GM19351 (cell line): ENCODE data around the gene OGG1.
"Not testable (repeated sequence)": the region's sequence is repeated elsewhere in the genome, so short reads cannot be mapped to it uniquely, and the experiment has no call there.

Experiments used
- ATAC-seq: cut with Tn5 transposase; IDR thresholded peaks from one replicate; pipeline ENCODE4 v1.9.1; 2021; ENCODE audit warnings: mild to moderate bottlenecking, moderate library complexity; ENCODE audit not compliant: unreplicated experiment

OGG1 gene

DNA sequence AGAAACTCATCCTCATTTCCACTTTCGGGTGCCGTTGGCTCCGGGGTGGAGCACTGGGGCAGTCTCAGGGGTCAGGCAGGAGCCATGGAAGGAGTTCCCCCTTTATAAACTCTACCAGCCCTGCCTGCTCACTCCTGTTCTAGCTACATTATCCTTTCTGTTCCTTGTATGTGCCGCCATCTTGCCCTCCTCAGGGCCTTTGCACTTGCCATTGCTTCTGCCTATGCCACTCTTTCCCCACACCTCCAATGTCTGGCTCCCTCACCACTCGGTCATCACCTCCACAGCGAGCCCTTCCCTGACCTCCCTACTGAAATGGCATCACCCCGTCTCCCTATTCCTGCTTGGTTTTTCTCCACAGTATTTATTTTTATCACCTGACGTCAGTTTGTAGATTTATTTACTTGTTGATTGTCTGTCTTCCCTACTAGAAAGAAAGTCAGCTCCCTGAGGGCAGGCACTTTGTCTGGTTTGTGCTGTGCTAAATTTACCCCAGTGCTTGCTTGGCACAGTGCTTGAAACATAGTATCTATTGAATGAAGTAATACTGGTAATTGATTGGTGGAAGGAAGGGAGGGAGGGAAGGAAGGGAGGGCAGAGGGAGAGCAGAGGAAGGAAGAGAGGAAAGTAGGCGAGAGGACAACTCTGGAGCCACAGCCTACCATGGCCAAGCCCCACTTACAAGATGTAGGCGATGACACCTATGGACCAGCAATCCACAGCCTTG lies 11.2 kb downstream of the OGG1 start:
- ATAC-seq: no peak

DNA sequence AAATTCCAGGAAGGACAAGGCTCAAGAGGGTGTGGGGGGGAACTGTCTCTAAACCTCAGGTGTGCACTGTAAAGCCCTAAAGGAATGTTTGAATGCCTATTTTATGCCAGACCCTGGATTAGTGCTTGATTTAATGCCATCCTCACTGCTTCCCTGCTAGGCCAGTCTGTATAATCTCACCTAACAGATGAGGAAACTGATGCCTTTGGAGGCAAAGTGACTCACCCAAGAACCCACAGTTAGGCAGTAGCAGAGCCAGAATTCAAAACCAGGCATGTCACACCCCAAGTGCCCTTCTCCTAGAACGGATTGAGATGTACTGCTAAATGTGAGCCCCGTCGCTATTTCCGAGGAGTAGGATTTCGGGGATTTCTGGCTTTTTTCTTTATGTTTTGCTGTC lies 12.2 kb downstream of the OGG1 start:
- no peak for ATAC-seq

DNA sequence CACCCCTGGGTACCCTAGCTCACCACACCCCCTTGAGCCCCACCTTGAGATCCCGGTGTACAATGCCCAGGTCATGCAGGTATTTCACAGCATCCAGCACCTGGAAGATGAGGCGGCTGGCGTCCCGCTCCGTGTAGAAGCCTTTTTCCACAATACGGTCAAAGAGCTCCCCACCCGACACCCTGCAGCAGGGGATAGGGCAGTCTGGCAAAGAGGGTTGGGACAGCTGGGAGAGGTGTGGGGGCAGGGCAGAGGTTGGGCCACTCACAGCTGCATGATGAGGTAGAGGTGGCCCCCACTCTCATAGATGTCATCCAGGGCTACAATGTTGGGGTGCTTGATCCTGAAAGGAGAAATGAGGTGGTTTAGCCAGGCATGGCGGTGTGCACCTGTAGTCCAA lies 13.1 kb downstream of the OGG1 start:
- no peak for ATAC-seq

DNA sequence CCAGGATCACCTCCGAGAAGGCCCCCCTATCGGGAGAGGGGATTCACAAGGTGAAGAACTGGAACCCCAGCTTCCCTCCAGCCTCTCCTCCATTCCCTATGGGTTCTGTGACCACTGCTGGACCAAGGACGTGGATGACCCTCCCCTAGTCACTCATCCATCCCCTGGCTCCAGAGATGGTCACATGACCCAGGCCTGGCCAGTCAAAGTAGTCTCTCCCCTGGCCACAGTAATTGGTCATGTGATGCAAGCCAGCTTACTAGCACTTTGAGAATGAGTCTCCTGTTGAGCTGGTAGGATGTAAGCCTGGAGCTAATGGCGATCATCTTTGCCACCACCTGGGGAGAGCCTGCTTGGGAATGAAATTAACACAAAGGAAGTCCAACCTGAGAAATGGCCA lies 16.1 kb downstream of the OGG1 start:
- ATAC-seq: no peak

DNA sequence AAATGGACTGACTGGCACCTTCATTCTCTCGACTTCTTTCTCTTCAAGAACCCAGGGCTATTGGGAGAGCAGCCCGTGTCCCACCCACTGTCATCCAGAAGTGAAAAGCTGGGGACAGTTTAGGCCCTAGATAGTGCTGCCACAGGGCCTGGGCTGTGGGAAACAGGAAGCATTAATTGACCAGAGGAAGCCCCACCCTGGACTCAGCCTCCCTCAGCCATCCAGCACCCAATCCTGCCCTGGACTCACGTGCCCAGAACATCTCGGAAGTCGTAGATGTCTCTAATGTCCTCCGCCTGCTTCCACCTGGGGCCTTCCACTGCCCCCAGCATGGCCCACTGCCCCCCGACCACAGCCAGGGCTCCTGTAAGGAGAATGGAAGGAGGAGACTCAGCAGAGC lies 17.7 kb downstream of the OGG1 start:
- ATAC-seq: no peak

DNA sequence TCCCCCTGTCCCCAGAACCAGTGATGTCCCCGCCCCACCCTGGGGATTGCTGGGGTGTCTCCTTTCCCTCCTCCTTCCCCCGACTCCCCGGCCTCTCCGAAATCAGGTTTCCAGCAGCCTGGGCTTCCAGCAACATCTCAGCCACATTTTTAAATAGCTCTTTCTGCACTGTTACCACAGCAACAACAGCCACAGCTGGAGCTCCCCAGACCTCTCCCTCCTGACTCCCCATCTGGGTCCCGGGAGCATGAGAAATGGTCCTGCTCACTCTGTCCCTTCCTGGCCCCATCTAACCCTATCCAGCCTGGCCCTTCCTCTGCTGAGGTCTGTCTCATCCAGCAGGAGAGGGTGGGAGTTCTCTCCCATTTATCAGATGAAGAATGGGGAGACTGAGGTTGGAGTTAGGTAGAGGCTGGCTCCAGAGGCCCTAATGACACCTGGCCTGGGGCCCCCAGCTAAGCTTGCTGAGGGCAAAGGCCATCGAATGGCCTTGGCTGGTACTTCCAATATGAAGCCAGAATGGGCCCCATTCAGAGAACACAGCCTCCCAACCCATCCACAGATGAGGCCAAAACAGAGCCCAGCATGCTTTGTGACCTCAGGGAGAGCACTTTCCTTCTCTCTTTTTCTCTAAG lies 18.5 kb downstream of the OGG1 start:
- ATAC-seq: no peak

DNA sequence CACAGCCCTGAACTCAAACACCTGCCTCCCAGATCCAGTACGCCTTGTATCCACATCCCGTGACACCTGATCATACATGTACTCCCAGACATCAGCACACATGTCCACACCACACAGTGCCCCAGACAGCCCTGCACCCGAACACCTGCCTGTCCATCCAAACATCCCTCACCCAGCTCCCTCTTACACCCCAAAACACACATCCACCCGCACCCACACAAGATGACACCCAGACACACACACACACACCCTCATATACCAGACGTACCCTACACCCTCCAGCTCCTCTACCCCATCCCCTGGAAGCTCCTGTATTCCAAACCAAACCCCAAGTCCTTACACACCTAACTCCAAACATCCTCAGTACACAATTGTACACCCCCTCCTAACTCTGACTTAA lies 19.3 kb downstream of the OGG1 start:
- ATAC-seq: no peak

DNA sequence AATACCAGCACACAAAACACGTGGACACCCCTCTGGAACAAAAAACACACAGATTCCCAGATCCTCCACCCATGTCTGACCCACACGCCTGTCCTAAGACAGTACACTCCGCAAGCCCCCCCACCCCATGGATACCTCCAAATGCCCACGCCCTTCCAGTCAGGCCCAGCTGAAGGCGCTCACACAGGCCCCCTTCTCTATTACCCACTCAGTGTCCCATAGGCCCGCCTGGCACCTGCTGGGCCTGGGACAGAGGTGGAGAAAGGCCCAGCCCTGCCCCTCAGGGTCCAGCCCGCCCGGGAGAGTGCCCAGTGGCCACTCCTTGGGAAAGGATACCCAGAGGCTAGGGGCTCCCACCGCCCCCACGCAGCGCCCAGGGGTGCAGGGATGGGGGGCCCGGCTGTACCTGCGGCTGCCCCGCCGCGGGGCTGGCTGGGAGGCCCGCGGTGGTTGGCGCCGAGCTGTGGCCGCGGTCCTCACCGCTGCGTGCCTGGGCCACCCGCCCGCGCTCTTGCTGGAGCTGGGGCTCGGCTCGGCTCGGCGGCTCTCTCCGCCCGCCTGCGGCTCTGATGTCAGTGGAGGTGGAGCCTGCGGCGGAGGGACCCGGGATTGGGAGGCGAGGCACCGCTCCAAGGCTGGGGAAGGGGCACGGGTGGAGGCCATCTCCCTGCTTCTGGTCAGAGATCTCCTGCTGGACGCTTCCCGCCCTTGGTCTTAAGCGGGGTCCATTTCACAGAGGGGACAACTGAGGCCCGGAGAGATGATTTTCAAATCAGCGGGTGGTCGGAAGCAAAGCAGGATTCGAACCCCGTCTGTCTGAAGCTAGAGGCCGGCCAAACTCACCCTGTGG lies 19.9 kb downstream of the OGG1 start, which contains the start of gene CAMK1:
Gene CAMK1 (minus strand): TSS at position 522 of the 850 bp plus-strand sequence. CDS start 2,198 bp downstream, outside the sequence.
- peak; percentile 60 for ATAC-seq

DNA sequence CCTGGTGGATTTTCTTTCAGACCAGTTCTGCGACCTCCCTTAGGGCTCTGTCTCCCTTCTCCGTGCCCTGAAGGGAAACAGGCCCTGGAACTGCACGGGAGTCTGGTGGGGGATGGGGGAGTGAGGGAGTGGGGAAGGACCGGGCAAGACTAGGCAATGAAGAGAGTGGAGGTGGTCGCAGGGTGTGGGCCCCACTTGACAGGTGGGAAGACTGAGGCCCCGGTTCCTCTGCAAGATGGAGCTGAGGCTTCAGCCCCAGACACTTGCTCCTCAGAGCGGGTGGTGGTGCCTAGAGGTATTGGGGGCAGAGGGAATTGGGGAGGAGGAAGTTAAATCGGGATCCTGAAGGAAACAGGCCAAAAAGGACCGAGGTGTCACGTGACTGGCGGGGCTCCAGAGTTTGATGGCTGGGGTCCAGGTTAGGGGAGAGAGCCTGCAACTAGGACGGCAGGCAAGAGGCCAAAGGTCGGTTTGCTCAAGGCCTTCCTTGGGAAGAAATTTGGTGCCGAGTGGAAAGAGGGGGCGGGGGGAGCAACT lies 20.6 kb downstream of the OGG1 start:
- no peak for ATAC-seq

DNA sequence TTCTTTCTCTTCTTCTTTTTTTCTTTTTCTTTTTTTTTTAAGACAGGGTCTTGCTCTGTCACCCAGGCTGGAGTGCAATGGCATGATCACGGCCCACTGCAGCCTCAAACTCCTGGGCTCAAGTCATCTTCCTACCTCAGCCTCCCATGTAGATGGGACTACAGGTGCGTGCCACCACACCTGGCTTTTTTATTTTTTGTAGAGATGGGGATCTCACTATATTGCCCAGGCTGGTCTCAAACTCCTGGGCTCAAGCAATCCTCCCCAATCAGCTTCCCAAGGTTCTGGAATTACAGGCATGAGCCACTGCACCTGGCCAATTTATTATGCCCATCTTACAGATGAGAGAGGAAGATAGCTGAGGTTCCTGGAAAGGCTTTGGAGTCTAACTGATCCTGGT lies 21.3 kb downstream of the OGG1 start:
- not testable (repeated sequence) for ATAC-seq

DNA sequence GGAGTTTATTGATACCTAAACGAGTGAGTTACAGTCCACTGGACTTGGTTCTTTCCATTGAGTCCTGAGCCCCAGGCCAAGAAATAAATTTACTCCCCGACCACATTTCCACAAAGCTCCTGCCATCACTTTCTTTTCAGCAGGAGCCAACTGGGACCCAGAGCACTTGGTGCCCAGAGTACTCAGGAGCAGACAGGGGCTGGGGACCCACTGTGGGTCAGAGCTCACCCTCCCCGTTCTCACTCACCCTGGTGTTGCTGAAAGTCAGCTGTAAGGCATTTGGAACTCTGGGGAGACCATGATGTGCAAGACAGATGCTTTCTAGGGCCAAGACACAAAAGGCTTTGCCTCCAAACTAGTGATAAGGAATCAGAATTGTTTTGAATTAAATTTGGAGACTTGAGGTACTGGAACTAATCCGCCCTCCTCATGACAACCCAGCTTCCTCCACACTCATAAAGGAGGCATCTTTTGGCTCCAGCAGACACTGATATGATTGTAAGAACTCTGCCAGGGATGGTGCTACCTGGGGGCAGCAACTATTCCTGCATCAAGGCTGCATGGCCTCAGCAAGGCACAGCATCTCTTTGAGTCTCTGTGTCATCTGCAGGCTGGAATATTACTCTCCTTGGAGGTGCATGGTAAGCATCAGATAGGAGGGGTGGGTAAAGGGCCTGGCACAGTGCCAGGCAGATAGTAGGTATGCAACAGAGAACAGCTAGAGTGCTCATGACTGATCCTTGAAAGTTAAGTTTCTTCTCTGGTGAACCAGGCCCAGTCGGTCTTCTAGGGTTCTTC lies 27.3 kb downstream of the OGG1 start:
- no peak for ATAC-seq

DNA sequence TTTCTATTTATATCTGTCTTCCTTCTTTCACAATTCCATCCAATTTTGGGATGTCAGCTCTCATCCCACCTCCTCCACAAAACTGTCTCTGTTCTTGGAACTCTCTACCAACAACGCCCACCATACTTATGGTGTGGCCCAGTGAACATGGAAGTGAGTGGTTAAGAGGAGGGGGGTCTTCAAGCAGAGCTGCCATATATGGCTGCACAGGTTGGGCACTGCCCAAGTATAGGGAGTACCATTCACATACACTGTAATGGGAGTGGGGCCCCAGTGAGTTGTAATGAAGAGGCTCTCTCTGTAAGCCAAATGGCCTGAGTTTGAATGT lies 27.9 kb downstream of the OGG1 start:
- no peak for ATAC-seq

DNA sequence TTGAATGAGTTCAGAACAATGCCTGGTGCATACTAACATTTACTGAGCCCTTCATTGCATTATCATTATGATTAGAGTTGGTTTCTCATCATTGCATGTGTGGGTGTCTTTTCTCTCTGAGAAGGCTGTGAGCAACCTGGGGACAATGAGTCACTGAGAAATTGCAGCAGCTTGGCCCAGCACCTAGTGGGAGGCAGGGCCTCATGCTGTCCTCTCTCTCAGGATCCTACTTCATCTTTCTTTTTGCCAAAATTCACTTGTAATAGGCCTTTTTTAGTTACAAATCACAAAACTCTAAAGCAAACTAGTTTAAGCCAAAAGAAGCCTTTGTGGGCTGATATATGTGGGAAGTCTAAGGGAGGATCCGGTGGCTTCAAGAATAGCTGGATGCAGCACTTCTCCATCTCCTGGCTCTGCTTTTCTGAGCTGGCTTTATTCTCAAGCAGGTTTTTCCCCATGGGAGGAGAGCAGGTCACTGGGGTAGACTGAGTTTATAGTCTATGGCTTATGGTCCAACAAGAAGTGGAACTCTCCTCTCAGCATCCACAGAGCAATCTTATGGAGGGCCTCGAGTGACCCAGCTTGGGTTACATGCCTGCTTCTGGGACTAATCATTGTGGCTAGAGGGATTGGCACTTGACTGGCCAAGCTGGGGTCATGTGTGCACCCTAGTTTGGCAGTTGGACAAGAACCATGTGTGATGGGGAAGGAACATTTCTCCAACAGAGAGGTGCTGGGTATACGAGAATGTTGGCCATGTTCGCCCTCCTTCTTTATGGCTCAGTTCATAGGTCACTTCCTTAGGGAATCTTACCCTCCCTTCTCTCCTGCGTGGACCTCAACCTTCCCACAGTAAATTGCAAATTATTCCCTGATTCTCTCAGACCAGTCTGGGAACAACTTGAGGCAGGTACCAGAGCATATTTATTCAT lies 28.7 kb downstream of the OGG1 start:
- no peak for ATAC-seq

DNA sequence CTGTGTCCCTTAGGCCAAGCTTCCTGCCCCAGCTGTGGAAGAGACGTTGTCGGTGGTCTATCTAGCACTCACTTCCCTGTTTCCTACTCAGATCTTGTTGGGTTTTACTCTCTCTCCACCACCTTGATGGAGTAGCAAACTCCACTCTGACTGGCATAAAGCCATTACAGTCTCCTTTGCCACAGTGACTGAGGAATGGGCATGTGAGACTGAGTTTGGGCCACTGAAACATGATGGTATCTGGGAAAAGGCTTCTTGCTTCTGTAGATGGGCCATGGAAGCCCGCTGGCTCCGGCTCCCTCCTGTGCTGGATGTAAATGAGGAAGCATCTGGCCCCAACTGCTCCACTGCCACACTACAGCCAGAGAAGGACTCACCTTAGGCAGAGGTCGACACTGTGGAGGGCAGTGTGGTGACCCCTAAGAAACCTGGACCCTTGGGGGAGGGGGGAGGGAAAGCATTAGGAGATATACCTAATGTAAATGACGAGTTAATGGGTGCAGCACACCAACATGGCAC lies 29.4 kb downstream of the OGG1 start:
- ATAC-seq: no peak

DNA sequence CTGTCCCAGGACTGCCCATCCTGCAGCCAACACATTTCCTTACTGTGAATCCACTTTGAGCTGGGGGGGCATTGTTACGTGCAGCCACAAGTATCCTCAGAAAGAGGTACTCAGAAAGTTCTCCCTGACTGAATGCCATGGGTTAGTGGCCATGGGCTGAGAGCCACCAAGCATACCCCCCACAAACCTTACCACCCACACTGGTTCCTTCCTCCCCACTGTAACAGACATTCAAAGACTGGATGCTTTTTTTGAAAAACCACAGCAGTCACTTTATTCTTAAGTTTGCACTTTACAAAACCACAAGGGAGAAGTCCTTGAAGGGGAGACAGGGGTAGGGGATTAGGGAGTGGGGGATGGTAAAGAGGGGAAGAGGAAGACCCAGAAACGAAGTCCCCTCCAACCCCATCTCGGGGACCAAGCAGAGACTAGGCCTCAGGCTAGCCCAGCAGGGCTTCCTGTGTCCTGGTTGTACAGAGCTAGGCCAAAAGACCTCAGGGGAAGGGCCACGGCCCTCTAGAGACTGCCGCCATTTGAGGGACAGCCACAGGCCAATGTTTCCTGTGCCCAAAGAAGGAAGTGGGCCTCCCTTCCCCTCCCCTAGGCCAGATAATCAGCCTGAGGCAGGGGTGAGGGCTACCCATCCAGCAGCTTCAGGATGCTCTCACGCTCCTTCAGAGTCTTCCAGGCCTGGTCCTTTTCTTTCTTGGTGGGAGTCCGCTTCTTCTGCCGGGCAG lies 30.1 kb downstream of the OGG1 start:
- ATAC-seq: peak; percentile 69

DNA sequence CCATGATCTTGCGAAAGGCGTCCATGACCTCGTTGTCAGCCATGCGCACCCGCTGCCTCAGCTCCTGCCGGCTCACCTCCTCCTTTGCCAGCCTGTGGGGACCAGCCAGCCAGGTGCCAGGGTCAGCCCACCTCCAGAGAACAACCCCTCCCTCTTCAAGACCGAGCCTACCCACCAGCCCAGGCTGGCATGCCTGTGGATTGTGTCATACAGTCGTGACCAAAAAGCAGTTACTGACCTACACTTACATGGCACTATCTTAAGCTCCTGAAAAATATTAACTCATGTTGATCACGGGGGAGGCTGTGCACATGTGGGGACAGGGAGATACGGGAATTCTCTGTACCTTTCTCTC lies 30.7 kb downstream of the OGG1 start:
- peak; percentile 1 for ATAC-seq

DNA sequence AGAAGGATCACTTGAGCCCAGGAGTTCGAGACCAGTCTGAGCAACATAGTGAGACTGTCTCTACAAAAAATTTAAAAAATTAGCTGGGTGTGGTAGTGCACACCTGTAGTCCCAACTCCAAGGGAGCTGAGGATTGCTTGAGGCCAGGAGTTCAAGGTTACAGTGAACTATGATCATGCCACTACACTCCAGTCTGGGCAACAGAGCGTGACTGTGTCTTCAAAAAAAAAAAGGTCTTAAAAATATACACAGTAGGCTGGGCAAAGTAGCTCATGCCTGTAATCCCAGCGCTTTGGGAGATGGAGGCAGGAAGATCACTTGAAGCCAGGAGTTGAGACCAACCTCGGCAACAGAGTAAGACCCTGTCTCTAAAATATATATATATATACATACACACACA lies 31.2 kb downstream of the OGG1 start:
- ATAC-seq: no peak

DNA sequence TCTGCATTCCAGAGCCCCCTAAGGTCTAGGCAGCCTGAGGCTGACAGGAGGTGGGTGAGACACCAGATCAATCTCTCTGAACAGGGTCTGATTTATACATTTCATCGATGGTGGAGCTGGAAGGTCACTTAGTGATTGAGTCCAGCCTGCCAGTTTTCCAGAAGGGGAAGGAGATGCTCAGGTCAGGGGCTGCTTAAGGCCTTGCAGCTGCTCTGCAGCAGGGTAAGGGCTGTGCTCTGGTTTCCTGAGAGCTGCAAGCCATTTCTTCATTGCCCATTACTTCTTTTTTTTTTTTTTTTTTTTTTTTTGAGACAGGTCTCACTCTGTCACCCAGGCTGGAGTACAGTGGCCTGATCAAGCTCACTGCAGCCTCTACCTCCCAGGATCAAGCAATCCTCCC lies 31.8 kb downstream of the OGG1 start:
- ATAC-seq: no peak
